Prostate gland (tissue), 2 donors: ENCODE measurements around the gene BACH1. TPM values are rescaled to one million over a fixed set of nuclear protein-coding genes. Genes with fewer than 3 reads are reported as not detected.
"Not testable (repeated sequence)": the region's sequence is repeated elsewhere in the genome, so short reads cannot be mapped to it uniquely, and the experiment has no call there.

Source experiments
- DNase-seq: peaks from one replicate; pipeline ENCODE4 v3.0.0-alpha.2; 2019; ENCODE audit warnings: low spot score
- H3K27ac ChIP-seq, 2 donors: fragments of 200-600 bp; sonication (generic); 2 replicates each; pipeline ENCODE4 v1.5.1; 2017 to 2019
- H3K27me3 ChIP-seq: fragments of 200-600 bp; sonication (generic); replicated peaks from 2 replicates; pipeline ENCODE4 v1.5.1; 2019; ENCODE audit not compliant: insufficient read depth
- H3K36me3 ChIP-seq, 2 donors: fragments of 200-600 bp; sonication (generic); 1 replicate in 1 of 2; 2 replicates in 1 of 2; pipeline versions ENCODE4 v1.5.1 to v1.8.1; 2017 to 2019
- H3K4me1 ChIP-seq: fragments of 200-600 bp; sonication (generic); replicated peaks from 2 replicates; pipeline ENCODE4 v1.5.1; 2019
- H3K4me3 ChIP-seq, 2 donors: fragments of 200-600 bp; sonication (generic); 2 replicates each; pipeline ENCODE4 v1.5.1; 2017 to 2019
- H3K9me3 ChIP-seq: fragments of 200-600 bp; sonication (generic); 2 replicates; pipeline ENCODE4 v1.5.1; 2017
- CTCF ChIP-seq, 4 experiments: fragments of 200-600 bp in 2 of 4; fragments of 450-650 bp in 2 of 4; sonication (generic) in 2 of 4; IDR thresholded peaks; 1 replicate in 3 of 4; 2 replicates in 1 of 4; pipeline ENCODE4 v1.5.1; 2016 to 2019; ENCODE audit warnings: antibody characterized with exemption in 4 of 4, mild to moderate bottlenecking in 2 of 4, moderate library complexity in 2 of 4
- POLR2A ChIP-seq: fragments of 450-650 bp; IDR thresholded peaks from one replicate; pipeline ENCODE4 v1.6.1; 2016; ENCODE audit warnings: antibody characterized with exemption, mild to moderate bottlenecking
- POLR2AphosphoS5 ChIP-seq: sonication (generic); formaldehyde crosslinking; IDR thresholded peaks from one replicate; pipeline ENCODE4 v1.6.1; 2017; ENCODE audit warnings: antibody characterized with exemption
- WGBS: methylation state at CpG from one replicate; pipeline ENCODE4 v1.1.5; 2018; 5-methylcytosine and 5-hydroxymethylcytosine counted together
- intact Hi-C: fragments of 100-400 bp; cut with DNase I; formaldehyde crosslinking; loops from one replicate; pipeline ENCODE4 v1.14.2; 2022
- total RNA-seq, 2 donors: library from RNA; depleted of rRNA; stranded (reverse); fragments of >200 nt; gene quantifications; one replicate each; pipeline ENCODE4 v1.1.0, GENCODE V29; 2016

BACH1 gene
- total RNA-seq, 2 donors from 2014 or later = 42.4 to 46.2 TPM

DNA sequence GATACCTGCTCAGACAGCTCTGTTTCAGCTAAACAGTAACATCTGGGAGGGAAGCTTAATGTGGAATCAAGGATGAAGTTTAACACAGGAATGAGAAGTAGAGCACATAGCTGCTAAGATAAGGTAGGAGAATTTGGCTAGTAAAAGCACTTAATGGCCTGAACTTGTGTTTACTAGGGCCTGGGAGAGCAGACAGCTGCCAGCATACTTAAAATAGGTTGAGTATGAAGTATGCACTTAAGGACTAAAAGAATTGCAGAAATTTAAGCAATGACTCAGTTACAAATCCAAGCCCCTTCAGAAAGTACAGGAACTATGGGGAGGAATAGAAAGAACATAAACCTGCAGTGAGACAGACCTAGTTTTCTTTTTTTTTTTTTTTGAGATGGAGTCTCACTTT, 53.0 kb downstream of the BACH1 start:
- Histone ChIP-seq H3K36me3 (no peaks in the 10 kb centered on the region), H3K4me3 (no peak overlapping the region), H3K27me3 (no peaks in the 10 kb centered on the region), H3K27ac (no peak overlapping the region), H3K9me3 (no peaks in the 10 kb centered on the region), H3K4me1 (no peaks in the 10 kb centered on the region)
- no peak for DNase-seq
- intact Hi-C loops = no loop called here
- TF ChIP-seq CTCF (IDR thresholded peaks at IDR 0.05) = no peak
- TF ChIP-seq POLR2A = no peak
- no peak for TF ChIP-seq POLR2AphosphoS5

- DNase-seq = not testable (repeated sequence)
Observed at GRCh38 chr21:29355043-29355710, 56.5 kb downstream of the BACH1 start.

GRCh38 chr21:29356291-29356690, 57.6 kb downstream of the BACH1 start:
- H3K36me3 ChIP-seq, H3K4me1 ChIP-seq, DNase-seq, H3K4me3 ChIP-seq, H3K9me3 ChIP-seq, H3K27ac ChIP-seq, intact Hi-C loops, H3K27me3 ChIP-seq: not testable (repeated sequence)
- WGBS = 58% methylated on average over 1 of the region's 1 CpG

More at GRCh38 chr21:29355043-29355710, 56.5 kb downstream of the BACH1 start:
- H3K27ac ChIP-seq, intact Hi-C loops, H3K4me3 ChIP-seq, H3K27me3 ChIP-seq, H3K36me3 ChIP-seq, H3K9me3 ChIP-seq, H3K4me1 ChIP-seq: not testable (repeated sequence)
- over 99% methylated on average over 14 of the region's 14 CpGs for WGBS

GRCh38 chr21:29356810-29357209, 58.1 kb downstream of the BACH1 start:
- H3K27me3 ChIP-seq, H3K36me3 ChIP-seq, DNase-seq, intact Hi-C loops, H3K4me1 ChIP-seq, H3K4me3 ChIP-seq, H3K9me3 ChIP-seq, H3K27ac ChIP-seq: not testable (repeated sequence)
- 96% methylated on average over 4 of the region's 4 CpGs for WGBS

DNA sequence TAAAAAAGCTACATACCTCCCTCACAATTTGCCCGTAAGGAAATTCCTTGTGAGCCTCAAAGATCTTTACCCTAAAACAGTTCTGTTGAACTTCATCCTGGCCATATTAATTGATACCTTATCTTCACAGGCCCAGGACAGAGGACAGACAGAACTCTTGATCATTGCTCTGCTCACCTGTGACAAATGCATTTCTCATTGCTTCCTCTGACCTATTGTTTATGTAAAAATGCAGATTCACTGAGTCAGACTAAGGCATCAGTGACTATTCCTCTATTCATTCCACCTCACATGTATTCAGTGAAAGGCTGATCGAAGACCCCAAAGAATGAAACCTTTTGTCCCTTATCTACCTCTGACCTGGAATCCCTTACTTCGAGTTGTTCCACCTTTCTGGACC, 61.0 kb downstream of the BACH1 start:
- whole genome bisulfite sequencing = 90% methylated on average over 3 of the region's 3 CpGs
- no peak overlapping the region for H3K4me3 ChIP-seq
- intact Hi-C loops = no loop called here
- TF ChIP-seq POLR2AphosphoS5 (no peak), POLR2A (no peak), CTCF (IDR thresholded peaks at IDR 0.05) (no peak)
- DNase-seq = no peak
- no peaks in the 10 kb centered on the region for H3K4me1 ChIP-seq
- no peak overlapping the region for H3K27ac ChIP-seq
- no peaks in the 10 kb centered on the region for H3K27me3 ChIP-seq
- no peaks in the 10 kb centered on the region for H3K36me3 ChIP-seq
- H3K9me3 ChIP-seq = no peaks in the 10 kb centered on the region

- no peaks in the 10 kb centered on the region for H3K27me3 ChIP-seq
- no peaks in the 10 kb centered on the region for H3K4me1 ChIP-seq
- no peaks in the 10 kb centered on the region for H3K9me3 ChIP-seq
- no peak for DNase-seq
- no peak overlapping the region for H3K27ac ChIP-seq
- TF ChIP-seq POLR2AphosphoS5 (no peak), CTCF (IDR thresholded peaks at IDR 0.05) (no peak), POLR2A (no peak)
- intact Hi-C loops = no loop called here
- 75% methylated on average over 9 of the region's 9 CpGs for WGBS
- H3K4me3 ChIP-seq = no peak overlapping the region
- no peaks in the 10 kb centered on the region for H3K36me3 ChIP-seq
Observed at GRCh38 chr21:29360799-29361765, 62.4 kb downstream of the BACH1 start.
